ENCODE data around the gene RGL2.
"Not testable (repeated sequence)": the region's sequence is repeated elsewhere in the genome, so short reads cannot be mapped to it uniquely, and the experiment has no call there.

Gene RGL2

DNA sequence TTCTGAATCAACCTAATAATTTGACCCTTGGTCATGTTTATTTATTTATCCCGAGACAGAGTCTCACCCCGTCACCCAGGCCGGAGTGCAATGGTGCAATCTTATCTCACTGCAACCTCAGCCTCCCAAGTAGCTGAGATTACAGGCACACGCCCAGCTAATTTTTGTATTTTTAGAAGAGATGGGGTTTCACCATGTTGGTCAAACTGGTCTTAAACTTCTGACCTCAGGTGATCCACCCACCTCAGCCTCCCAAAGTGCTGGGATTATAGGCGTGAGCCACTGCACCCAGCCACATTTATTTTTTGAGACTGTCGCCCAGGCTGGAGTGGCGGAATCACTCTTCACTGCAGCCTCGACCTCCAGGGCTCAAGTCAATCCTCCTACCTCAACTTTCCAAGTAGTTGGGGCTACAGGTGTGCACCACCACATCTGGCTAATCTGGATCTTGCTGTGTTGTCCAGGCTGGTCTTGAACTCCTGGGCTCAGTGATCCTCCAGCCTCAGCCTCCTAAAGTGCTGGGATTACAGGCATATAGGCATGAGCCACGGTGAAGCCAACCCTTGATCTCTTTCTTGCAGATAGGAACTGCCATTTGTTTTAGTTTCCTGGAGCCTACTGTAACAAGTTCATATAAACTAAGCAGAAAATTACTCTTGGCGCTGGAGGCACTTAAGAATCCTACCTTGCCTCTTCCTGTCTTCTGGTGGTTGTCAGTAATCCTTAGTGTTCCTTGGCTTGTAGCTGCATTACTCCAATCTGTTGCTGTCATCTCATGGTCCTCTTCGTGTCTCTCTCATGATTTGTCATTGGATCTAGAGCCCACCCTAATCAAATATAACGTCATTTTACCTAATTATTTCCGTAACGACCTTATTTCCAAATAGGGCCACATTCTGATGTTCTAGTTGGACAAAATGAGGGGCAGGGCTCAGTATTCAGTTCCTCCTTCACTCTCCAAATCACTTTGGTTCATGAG lies 24.5 kb downstream of the RGL2 start:
- DNase-seq (ENCODE audit: low spot score): no peak

DNA sequence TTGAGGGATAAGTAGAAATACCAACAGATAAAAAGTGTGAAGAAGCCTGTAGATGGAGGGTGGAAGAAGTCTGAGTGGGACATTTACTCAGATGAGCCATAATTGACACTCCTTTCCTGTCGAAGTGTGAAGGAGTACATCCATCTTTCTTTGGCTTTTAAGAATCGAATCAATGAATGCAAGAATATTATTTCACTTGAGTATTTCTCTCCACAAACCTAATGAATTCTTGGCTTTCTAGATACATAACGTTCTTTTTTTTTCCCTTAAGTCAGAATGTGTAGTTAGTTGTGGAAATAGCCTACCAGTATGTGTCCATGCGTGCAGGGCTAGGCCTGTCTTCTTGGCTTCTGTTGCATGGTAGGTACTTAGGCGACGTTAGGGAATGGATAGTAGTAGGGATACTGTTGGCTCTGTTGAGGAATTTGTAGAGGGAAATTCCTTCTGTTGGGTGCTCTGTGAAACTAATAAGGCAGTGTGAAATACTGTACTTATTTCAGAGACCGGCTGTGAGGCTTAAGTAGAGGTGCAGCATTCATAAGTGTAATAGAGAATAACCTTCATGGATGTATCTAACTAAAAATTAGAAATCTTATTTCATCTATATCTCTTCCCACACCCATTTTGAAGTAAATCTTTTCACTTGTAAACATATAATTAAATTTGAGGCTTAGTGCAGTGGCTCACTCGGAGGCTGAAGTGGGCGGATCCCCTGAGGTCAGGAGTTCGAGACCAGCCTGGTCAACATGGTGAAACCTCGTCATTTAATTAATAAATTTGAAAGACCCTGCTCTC lies 25.4 kb downstream of the RGL2 start:
- no peak for DNase-seq (ENCODE audit: low spot score)

DNA sequence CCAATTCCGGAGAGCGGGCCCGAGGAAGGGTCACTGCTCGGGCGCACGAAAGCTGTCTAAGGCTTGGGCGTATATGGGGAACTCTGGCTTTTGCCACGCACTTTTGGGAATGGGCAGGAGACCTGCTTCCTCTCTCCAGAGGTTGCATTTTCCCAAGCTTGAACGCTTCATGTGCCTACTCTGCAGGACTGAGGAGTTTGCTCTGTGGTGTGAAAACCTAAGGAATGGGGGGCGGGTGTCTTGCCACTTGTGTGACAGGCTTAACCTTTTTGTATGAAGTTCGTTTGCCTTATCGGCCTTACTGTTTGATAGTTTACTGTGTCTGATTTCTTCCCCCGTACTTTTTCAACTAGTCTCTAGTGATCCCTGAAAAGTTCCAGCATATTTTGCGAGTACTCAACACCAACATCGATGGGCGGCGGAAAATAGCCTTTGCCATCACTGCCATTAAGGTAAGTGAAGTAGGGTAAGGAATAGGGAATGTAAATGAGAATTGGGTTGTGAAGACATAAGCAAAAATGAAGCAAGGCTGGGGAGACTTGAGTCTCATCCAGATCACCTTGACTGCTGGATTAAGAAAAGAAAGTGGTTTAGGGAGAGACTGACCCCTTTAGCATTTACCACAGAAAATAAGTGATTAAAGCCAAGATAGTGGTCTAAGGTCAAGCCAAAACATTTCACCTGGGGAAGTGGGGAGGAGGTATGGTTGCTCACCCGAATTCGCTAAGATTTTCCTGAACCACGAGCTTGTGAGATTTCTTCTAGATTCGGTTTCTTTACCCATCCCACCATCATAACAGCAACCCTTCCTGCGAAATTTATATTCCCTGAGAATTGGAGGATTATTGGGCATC lies 26.2 kb downstream of the RGL2 start:
- no peak for DNase-seq (ENCODE audit: low spot score)

DNA sequence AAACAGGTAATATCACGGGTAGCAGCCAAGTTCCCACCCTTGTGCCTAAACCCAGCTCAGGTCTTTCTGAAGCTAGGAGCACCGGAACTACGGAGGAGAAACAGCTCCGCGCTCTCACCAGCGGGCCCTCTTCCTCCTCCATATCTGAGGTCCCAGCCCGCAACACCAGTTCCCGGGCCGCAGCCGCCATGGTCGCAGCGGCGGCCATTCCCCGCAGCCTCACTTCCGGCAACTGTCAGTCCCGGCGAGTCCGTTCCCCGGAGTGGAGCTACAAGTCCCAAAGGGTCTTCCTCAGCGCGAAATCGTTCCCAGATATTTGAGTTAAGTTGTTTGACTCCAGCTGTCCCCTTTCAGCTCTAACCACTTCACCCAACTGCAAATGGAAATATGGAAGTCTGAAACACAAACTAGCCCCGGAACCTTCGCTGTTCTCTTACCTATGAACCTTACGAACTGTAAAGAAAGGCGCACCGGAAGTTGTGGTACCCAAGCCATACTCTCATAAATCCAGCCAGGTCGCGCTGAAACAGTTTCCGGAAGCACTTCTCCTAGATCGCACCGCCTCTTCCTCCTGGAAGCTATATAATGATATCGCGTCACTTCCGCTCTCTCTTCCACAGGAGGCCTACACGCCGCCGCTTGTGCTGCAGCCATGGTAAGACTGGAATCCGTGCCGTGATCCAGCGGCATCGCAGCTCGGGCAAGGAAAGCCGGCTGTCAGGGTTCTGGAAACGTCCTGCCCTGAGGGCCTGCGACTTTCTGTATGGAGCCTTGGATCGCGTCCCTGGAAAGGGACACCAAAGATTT lies 27.1 kb downstream of the RGL2 start, which contains the start of the genes RPS18 and VPS52:
Gene RPS18, plus strand, starts transcription at position 608 of the 807 bp plus-strand sequence. Its CDS starts 45 bp downstream, at position 653.
Gene VPS52, minus strand, starts transcription at position 409 of the 807 bp plus-strand sequence. Its CDS starts 201 bp downstream, at position 208.
- peak; percentile 93 for DNase-seq (ENCODE audit: low spot score)

DNA sequence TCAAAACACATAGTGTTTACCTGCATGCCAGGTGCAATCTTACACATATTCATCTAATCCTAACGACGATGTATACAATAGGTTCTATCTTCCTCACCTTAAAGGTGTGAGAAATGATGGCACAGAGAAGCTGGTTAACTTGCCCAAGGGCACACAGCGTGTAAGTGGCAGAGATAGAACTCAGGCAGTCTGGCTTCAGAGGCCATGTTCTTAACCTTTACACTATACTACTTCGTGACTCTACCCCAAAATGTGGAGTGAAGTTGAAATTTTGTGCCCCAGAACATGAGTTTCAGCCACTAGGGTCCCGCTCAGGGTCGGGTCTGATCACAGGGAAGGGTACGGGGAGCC lies 27.6 kb downstream of the RGL2 start:
- no peak for DNase-seq (ENCODE audit: low spot score)

DNA sequence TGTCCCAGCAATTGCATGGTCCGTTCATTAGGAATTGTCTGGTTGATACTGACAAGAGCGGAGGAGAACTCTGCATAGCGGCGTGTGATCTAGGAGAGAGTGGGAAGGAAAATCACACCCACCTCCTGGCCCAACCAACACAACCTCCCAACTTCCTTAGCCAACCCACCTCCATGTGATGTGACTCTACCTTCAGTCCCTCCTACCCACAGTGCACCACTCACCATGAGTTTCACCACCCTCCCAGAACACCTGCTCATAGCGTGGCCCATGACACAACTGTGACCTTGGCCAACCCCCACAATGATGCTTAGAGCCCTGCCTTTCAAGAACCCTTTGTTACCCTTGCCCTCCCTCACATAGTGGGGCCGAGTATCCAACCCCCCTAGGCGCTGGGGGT lies 34.7 kb downstream of the RGL2 start:
- DNase-seq (ENCODE audit: low spot score): no peak

DNA sequence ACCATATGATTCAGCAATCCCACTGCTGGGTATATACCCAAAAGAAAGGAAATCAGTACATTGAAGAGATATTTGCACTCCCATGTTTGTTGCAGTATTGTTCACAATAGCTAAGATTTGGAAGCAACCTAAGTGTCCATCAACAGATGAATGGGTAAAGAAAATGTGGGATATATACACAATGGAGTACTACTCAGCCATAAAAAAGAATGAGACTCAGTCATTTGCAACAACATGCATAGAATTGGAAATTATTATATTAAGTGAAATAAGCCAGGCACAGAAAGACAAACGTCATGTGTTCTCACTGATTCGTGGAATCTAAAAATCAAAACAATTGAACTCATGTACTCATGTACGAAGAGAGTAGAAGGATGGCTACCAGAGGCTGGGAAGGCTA lies 36.3 kb downstream of the RGL2 start:
- not testable (repeated sequence) for DNase-seq (ENCODE audit: low spot score)

DNA sequence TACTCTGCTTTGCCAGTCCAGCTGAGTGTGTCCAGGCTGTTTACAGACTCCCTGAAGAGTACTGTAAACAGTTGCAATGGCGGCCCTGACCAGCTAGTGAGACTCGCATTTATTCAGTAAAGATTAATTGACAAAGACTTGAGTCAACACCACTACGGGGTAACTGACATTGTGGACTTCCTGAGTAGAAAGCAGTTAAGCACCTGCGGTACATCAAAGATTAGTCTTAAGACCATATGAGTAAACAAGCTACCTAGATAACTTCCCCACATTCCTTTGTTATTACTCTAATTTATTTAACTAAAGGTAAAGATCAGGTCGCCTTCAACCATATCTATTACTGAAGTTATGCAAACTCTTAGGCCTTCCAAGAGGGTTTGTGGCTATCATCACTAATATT lies 39.7 kb downstream of the RGL2 start:
- DNase-seq (ENCODE audit: low spot score): no peak

DNA sequence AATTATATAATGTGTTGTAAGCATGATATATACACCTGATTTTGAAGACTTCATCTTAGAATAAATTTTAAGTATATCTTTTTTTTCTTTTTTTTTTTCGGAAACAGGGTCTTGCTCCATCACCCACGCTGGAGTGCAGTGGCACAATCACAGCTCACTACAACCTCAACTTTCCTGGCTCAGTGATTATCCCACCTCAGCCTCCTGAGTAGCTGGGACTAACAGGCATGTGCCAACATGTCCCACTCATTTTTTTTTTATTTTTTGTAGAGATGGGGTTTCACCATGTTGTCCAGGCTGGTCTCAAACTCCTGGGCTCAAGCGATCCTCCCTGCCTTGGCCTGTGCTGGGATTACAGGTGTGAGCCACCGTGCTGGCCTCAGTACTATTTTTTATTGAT lies 44.2 kb downstream of the RGL2 start:
- no peak for DNase-seq (ENCODE audit: low spot score)

DNA sequence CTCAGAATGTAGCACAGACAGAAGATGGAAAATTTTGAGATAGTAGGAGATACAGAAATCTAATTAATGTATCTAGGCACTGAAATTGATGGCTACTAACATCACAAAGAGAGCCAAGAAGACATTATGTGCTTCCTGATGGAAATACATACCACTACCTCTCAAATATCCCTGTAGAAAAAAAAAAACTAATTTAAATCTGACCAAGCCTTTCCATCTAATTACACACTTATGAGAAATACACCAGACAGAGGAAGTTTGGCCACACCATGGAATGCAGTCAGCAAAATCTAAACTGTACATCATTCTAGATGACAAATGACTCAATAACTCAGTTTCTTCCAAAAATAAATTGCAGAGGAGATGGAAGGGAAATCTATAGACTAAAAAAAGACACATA lies 46.0 kb downstream of the RGL2 start:
- no peak for DNase-seq (ENCODE audit: low spot score)

DNA sequence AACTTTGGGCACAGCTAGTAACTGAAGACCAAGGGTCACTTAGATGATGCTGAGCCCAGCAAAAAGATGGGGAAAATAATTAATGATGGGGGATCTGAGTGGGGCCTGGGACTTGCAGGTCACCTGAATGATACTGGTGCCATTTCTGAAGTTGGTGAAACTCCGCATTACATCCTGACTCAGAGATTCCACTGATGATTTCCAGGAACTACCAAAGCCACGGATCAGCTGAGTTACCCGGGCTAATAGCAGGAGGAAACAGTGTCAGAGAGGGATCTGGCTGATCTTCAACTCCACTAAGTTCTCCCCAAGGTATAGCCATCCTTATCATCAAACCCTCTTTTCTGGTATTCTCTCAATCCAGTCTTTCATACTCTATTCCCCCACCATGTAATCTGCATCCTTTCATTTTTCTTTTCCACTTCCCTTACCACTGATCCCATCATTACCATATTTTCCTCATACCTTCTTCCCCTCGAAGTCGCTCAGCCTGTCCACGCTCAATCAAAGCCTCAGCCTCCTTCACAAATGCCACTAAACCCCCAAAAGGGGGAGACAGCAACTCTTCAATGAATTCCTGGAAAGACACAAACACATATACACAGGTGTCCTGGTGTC lies 47.2 kb downstream of the RGL2 start:
- peak; percentile 22 for DNase-seq (ENCODE audit: low spot score)

DNA sequence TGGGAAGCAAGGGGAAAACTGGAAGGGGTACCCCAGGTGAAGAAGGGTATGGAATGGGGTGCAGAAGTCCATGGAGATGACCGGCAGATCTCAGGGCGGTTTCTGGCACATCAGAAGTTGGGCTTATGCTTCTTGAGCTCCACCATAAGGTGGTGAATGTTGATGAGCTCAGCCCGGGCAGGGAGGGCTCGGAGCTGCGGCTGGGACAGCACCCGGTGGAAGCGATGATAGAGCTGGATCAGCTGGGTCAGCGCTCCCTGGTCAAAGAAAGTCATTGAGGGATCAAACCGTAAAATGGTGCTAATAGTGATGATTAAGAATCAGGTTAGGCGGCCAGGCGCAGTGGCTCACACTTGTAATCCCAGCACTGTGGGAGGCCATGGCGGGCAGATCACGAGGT lies 48.0 kb downstream of the RGL2 start:
- peak; percentile 61 for DNase-seq (ENCODE audit: low spot score)

DNA sequence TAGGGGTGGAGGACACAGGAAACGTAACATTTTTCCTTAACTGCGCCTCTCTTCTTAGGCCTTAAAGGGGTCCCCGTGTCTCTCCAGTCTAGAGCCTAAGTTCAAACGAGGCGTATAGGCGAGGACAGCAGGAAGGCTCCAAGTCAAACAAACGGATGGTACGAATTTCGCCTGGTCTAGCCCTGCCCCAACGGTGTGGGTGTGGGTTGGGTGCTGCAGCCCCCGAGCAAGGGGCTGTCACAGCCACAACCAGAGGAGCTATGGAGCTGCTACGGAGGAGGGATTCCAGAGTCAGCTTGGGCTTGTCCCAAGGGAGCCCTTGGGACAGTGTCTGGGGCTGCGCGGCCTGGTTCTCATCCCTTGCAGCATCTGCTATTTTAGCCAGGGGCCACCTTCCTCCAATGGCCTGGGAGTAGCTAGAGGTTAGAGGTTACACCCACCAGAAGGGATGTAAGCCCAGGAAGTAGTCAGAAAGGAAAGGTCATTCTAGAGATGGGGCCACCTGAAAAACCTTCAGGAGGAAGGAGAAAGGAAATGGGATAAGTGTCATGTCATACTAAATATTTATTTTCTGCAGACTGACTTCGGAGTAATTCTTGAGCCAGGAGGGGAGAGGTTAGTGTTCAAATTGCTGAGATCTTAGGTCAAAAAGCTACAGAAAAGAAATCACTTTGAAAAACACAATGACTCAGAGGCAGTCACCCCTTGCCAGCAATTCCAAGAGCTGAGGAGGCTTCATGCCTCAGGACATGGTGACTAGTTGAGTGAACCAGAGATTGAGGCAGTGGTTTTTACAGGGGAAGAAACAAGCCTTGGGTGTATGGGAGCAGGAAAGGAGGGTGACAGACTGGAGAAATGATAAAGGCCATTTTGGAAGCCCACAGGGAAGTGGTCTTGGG lies 48.8 kb downstream of the RGL2 start:
- peak; percentile 5 for DNase-seq (ENCODE audit: low spot score)

DNA sequence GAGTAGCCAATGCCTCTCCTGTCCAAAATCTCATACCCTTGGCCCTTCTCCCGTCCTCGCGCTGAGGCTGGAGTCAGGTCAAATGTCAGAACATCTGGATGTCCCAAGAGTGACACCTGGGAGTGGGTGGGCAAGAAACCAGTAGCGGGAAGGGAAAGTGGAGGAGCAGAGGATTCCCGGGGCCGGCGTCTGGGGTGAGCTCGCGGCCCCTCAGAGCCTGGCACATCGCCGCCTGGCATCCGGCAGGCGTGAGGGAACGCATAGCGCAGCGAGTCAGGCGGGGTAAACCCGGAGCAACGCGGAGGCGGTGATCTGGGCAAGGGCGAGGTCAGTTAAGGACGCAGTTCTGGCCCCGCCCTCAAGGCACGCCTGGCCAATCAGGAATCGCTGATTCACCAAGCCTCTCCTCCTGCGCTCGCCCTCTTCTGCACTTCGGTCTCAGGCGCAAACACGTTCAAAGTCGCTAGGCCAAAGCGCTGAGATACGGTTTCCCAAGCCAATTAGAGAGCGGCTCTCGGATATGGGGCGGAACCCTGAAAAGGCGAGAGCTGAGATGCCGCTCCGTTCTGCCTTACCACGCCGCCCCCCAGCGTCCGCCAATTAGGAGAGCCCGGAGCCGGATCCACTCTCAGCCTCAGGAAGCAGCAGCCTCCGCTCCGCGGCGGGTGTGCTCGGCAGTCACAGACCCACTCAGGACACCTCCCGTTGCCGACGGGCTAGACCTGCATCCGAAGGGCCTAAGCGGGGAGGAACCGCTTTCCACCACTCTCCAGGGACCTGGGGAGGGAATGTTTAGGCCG lies 49.6 kb downstream of the RGL2 start:
- peak; percentile 93 for DNase-seq (ENCODE audit: low spot score)

DNA sequence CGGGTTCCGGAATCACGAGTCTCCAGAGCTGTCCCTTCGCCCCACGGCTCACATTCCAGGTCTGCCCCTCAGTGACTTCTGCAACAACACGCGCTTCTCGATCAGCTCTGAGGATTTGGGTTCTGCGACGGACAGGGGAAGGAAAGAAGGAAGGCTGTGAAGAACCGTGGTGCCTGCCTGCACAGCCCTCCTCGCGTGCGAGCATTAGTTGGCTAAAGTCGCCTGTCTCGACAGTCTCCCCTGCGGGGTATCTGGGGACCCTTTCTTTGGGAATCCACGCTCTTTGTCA lies 50.2 kb downstream of the RGL2 start:
- DNase-seq (ENCODE audit: low spot score): no peak

DNA sequence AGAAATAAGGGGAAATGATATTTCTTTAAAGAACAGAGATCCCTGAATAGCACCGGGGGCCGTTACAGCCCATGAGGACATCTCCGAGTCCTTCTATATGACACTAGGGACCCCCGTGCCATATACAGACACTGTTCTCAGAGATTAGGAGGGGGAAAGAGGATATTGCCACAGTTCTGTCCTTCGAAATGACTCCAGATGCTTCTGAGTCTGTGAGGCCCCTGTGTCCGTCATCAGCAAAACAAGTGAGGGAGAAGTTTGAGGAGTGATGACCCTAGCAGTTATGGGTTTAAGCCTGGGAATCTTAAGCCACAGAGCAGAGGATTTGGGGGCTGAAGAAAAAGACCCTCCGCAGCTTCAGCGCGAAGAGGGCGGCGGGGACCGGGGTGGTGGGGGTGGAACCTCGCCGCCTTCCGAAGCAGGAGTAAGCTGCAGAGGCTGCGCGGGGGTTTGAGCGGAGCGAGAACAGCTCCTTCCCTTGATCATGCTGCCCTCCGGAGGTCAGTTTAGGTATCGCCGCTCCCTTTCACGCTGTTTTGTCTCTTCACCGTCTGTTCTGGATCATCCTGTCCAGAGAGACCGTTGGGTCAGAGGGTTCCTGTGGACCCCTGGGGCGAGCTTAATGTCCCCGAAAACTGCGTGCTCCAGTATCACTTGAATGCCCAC lies 50.6 kb downstream of the RGL2 start:
- DNase-seq (ENCODE audit: low spot score): peak; percentile 92

DNA sequence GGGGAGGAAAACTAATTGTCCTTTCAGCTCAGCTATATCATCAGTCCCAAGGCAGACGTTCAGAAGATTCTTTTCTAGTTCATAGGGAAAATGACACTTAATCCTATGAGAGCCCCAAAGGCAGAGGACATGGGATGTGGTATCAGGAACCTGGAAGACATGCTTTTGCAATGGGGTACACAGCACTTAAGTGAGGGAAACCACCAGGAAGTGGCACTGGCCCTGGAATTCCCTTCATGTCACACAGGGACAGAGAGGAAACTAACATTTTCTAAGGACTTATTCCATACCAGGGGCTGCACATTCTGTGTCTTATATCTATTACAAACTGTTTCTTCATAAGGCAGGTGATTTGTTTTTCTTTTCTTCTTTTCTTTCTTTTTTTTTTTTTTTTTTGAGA lies 55.3 kb downstream of the RGL2 start:
- no peak for DNase-seq (ENCODE audit: low spot score)

DNA sequence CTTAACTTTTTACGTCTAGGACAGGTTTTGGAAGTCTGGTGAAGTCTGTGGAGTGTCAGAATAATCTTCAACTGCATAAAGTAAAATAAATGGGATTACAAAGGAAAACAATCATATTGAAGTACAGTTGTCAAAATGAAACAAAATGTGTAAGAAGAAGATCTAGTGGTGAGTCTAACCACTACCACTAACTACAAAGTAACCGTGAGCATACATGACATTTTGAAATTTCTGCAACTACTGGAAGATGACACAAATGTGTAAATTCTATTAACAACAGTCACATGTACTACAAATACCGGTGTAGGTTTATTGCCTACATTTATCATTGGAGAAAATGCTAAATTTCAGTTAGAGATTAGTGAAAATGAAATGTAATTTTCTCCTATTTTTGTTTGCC lies 56.8 kb downstream of the RGL2 start:
- no peak for DNase-seq (ENCODE audit: low spot score)
